Endometrium (tissue), 2 donors: ENCODE results near the gene SMPDL3B.

ENCODE experiments used
- FAIRE-seq: peaks from 2 replicates; lab custom pipeline; 2012; peaks lifted over from hg19 to GRCh38; lab: Jason Lieb, UNC
- donor health status: control.
- donor health status: control.

SMPDL3B gene

GRCh38 chr1:27934818-27935549 is at the start of gene SMPDL3B:
Gene SMPDL3B (plus strand): TSS chr1:27935000. CDS start chr1:27935184, 184 bp downstream.
- FAIRE-seq = no peak

GRCh38 chr1:27885114-27885528 is 49.7 kb upstream of the SMPDL3B start:
- FAIRE-seq = no peak

GRCh38 chr1:27885621-27886352 is 49.0 kb upstream of the SMPDL3B start:
- no peak for FAIRE-seq

- no peak for FAIRE-seq
Observed at GRCh38 chr1:27886353-27886679, 48.5 kb upstream of the SMPDL3B start.

GRCh38 chr1:27886744-27887143 is 48.1 kb upstream of the SMPDL3B start:
- no peak for FAIRE-seq

GRCh38 chr1:27887215-27888021 is 47.4 kb upstream of the SMPDL3B start:
- FAIRE-seq = no peak

- FAIRE-seq = no peak
Observed at GRCh38 chr1:27889506-27889905, 45.3 kb upstream of the SMPDL3B start.

GRCh38 chr1:27891196-27891889 is 43.5 kb upstream of the SMPDL3B start:
- FAIRE-seq = no peak

GRCh38 chr1:27894521-27894920 is 40.3 kb upstream of the SMPDL3B start:
- no peak for FAIRE-seq

- FAIRE-seq = no peak
Observed at GRCh38 chr1:27906759-27907158, 28.0 kb upstream of the SMPDL3B start.

GRCh38 chr1:27912429-27912828 is 22.4 kb upstream of the SMPDL3B start:
- FAIRE-seq = no peak

- no peak for FAIRE-seq
Observed at GRCh38 chr1:27915082-27915575, 19.7 kb upstream of the SMPDL3B start.

- FAIRE-seq = no peak
Observed at GRCh38 chr1:27922272-27922671, 12.5 kb upstream of the SMPDL3B start.

- FAIRE-seq = no peak
Observed at GRCh38 chr1:27928216-27928954, 6.4 kb upstream of the SMPDL3B start.

GRCh38 chr1:27931184-27931583 is 3.6 kb upstream of the SMPDL3B start:
- FAIRE-seq = no peak

- no peak for FAIRE-seq
Observed at GRCh38 chr1:27931759-27932158, 3.0 kb upstream of the SMPDL3B start.

- FAIRE-seq = no peak
Observed at GRCh38 chr1:27935721-27936120, 921 bp downstream of the SMPDL3B start.

- no peak for FAIRE-seq
Observed at GRCh38 chr1:27936370-27936769, 1.6 kb downstream of the SMPDL3B start.

- FAIRE-seq = no peak
Observed at GRCh38 chr1:27937524-27937836, 2.7 kb downstream of the SMPDL3B start.

GRCh38 chr1:27938488-27938887 is 3.7 kb downstream of the SMPDL3B start:
- FAIRE-seq = no peak

GRCh38 chr1:27940297-27940696 is 5.5 kb downstream of the SMPDL3B start:
- FAIRE-seq = no peak
